Neural progenitor cell (in vitro differentiated cells): ENCODE measurements around the gene SLC38A9. TPM values are rescaled to one million over a fixed set of nuclear protein-coding genes. Genes with fewer than 3 reads are reported as not detected.

Experiments used
- DNase-seq: peaks from one replicate; pipeline ENCODE4 v3.0.0-alpha.2; 2016; ENCODE audit warnings: low spot score
- H2AFZ ChIP-seq: fragments of 200-600 bp; sonication (generic); replicated peaks from 2 replicates; pipeline ENCODE4 v1.6.1; 2016; ENCODE audit warnings: antibody characterized with exemption
- H3F3A ChIP-seq: fragments of 200-600 bp; sonication (generic); 2 replicates; pipeline ENCODE4 v1.6.1; 2016; ENCODE audit warnings: antibody characterized with exemption, low read depth
- H3K27ac ChIP-seq: fragments of 200-600 bp; sonication (generic); 2 replicates; pipeline ENCODE4 v1.5.1; 2016; ENCODE audit warnings: mild to moderate bottlenecking
- H3K27me3 ChIP-seq: fragments of 200-600 bp; sonication (generic); 2 replicates; pipeline ENCODE4 v1.6.1; 2016; ENCODE audit warnings: mild to moderate bottlenecking, moderate library complexity
- H3K36me3 ChIP-seq: fragments of 200-600 bp; sonication (generic); 2 replicates; pipeline ENCODE4 v1.5.1; 2016
- H3K4me1 ChIP-seq: fragments of 200-600 bp; sonication (generic); 2 replicates; pipeline ENCODE4 v1.6.1; 2016; ENCODE audit warnings: mixed run types
- H3K4me2 ChIP-seq: fragments of 200-600 bp; sonication (generic); 2 replicates; pipeline ENCODE4 v1.6.1; 2016
- H3K4me3 ChIP-seq: fragments of 200-600 bp; sonication (generic); 2 replicates; pipeline ENCODE4 v1.5.1; 2016
- H3K79me2 ChIP-seq: fragments of 200-600 bp; sonication (generic); 2 replicates; pipeline ENCODE4 v1.6.1; 2016; ENCODE audit warnings: low read depth
- H3K9ac ChIP-seq: fragments of 200-600 bp; sonication (generic); 2 replicates; pipeline ENCODE4 v1.6.1; 2016
- H3K9me3 ChIP-seq: fragments of 200-600 bp; sonication (generic); 2 replicates; pipeline ENCODE4 v1.5.1; 2016; ENCODE audit warnings: low read depth
- H4K20me1 ChIP-seq: fragments of 200-600 bp; sonication (generic); 2 replicates; pipeline ENCODE4 v1.6.1; 2016; ENCODE audit warnings: low read depth
- H3K27ac Mint-ChIP-seq: 3 replicates; pipeline ENCODE4 v1.8.0; 2021; ENCODE audit warnings: mixed read lengths
- H3K27me3 Mint-ChIP-seq: 2 replicates; pipeline ENCODE4 v1.8.0; 2022; ENCODE audit warnings: low read depth, mild to moderate bottlenecking, inconsistent platforms, moderate library complexity, mixed read lengths; ENCODE audit not compliant: insufficient read depth
- H3K36me3 Mint-ChIP-seq: 3 replicates; pipeline ENCODE4 v1.8.0; 2021; ENCODE audit warnings: mixed read lengths
- H3K4me1 Mint-ChIP-seq: 3 replicates; pipeline ENCODE4 v1.8.0; 2021; ENCODE audit warnings: mixed read lengths
- H3K4me3 Mint-ChIP-seq: 3 replicates; pipeline ENCODE4 v1.8.0; 2021; ENCODE audit warnings: mild to moderate bottlenecking, moderate library complexity, mixed read lengths
- H3K9me3 Mint-ChIP-seq: 3 replicates; pipeline ENCODE4 v1.8.0; 2020; ENCODE audit warnings: mixed read lengths
- CTCF ChIP-seq: fragments of 200-600 bp; sonication (generic); IDR thresholded peaks from 2 replicates; pipeline ENCODE4 v1.5.1; 2017; ENCODE audit warnings: antibody characterized with exemption, mild to moderate bottlenecking
- EZH2 ChIP-seq: fragments of 200-600 bp; sonication (generic); IDR thresholded peaks from 2 replicates; pipeline ENCODE4 v1.6.1; 2017; ENCODE audit warnings: antibody characterized with exemption, mild to moderate bottlenecking, moderate library complexity
- EZH2phosphoT487 ChIP-seq: fragments of 200-600 bp; sonication (generic); IDR thresholded peaks from 2 replicates; pipeline ENCODE4 v1.6.1; 2017; ENCODE audit warnings: antibody characterized with exemption
- total RNA-seq: library from RNA; depleted of rRNA; stranded (reverse); fragments of >200 nt; gene quantifications from 2 replicates; pipeline ENCODE4 v1.2.3, GENCODE V29; 2015; ENCODE audit warnings: low replicate concordance

The SLC38A9 gene
- total RNA-seq, 1 donor from 2014 or later = 57.7 TPM

- Mint-ChIP-seq H3K4me3 (peak overlapping the region; percentile 30), H3K4me1 (peaks cover 50% of the 10 kb centered on the region), H3K27me3 (peaks cover 2% of the 10 kb centered on the region), H3K9me3 (no peaks in the 10 kb centered on the region), H3K36me3 (no peaks in the 10 kb centered on the region), H3K27ac (peak overlapping the region; percentile 55)
- no peaks in the 10 kb centered on the region for H3K36me3 ChIP-seq
- H3K79me2 ChIP-seq = no peaks in the 10 kb centered on the region
- no peaks in the 10 kb centered on the region for H3K27me3 ChIP-seq
- H4K20me1 ChIP-seq = no peaks in the 10 kb centered on the region
- H3K4me2 ChIP-seq = no peak overlapping the region
- H3K9ac ChIP-seq = no peak overlapping the region
- H3K4me3 ChIP-seq = no peak overlapping the region
- no peak overlapping the region for H3K27ac ChIP-seq
- no peaks in the 10 kb centered on the region for H3K9me3 ChIP-seq
- no peak for TF ChIP-seq EZH2
- no peak for TF ChIP-seq CTCF
- no peak for TF ChIP-seq EZH2phosphoT487
- peaks cover 10% of the 10 kb centered on the region for H3F3A ChIP-seq
- DNase-seq = peak; percentile 16
- peak overlapping the region; percentile 66 for H2AFZ ChIP-seq
- H3K4me1 ChIP-seq = peaks cover 30% of the 10 kb centered on the region
Measured at GRCh38 chr5:55604611-55605067, 107.5 kb downstream of the SLC38A9 start.

- Mint-ChIP-seq H3K27ac (peak overlapping the region; percentile 78), H3K9me3 (no peaks in the 10 kb centered on the region), H3K36me3 (no peaks in the 10 kb centered on the region), H3K4me3 (no peak overlapping the region), H3K27me3 (peaks cover 5% of the 10 kb centered on the region), H3K4me1 (peaks cover 54% of the 10 kb centered on the region)
- H3K4me1 ChIP-seq = peaks cover 30% of the 10 kb centered on the region
- H3K27ac ChIP-seq = no peak overlapping the region
- no peak overlapping the region for H3K9ac ChIP-seq
- peak overlapping the region; percentile 81 for H2AFZ ChIP-seq
- no peak overlapping the region for H3K4me2 ChIP-seq
- H4K20me1 ChIP-seq = no peaks in the 10 kb centered on the region
- peaks cover 10% of the 10 kb centered on the region for H3F3A ChIP-seq
- H3K36me3 ChIP-seq = no peaks in the 10 kb centered on the region
- DNase-seq = no peak
- H3K27me3 ChIP-seq = no peaks in the 10 kb centered on the region
- TF ChIP-seq CTCF (no peak), EZH2phosphoT487 (no peak), EZH2 (no peak)
- no peaks in the 10 kb centered on the region for H3K9me3 ChIP-seq
- H3K79me2 ChIP-seq = no peaks in the 10 kb centered on the region
- no peak overlapping the region for H3K4me3 ChIP-seq
Measured at GRCh38 chr5:55603922-55604321, 108.2 kb downstream of the SLC38A9 start.

- H3K4me1 Mint-ChIP-seq = peaks cover 60% of the 10 kb centered on the region
- H3K27me3 Mint-ChIP-seq = peaks cover 6% of the 10 kb centered on the region
- DNase-seq = no peak
- no peaks in the 10 kb centered on the region for H3K27me3 ChIP-seq
- peak overlapping the region; percentile 38 for H2AFZ ChIP-seq
- no peak overlapping the region for H3K9ac ChIP-seq
- H3F3A ChIP-seq = peaks cover 10% of the 10 kb centered on the region
- no peaks in the 10 kb centered on the region for H3K9me3 Mint-ChIP-seq
- H3K27ac Mint-ChIP-seq = no peak overlapping the region
- H4K20me1 ChIP-seq = no peaks in the 10 kb centered on the region
- no peak overlapping the region for H3K27ac ChIP-seq
- H3K4me1 ChIP-seq = peaks cover 30% of the 10 kb centered on the region
- no peaks in the 10 kb centered on the region for H3K36me3 ChIP-seq
- H3K4me2 ChIP-seq = peak overlapping the region; percentile 23
- no peaks in the 10 kb centered on the region for H3K9me3 ChIP-seq
- H3K36me3 Mint-ChIP-seq = no peaks in the 10 kb centered on the region
- no peak for TF ChIP-seq CTCF
- TF ChIP-seq EZH2phosphoT487 = no peak
- no peak for TF ChIP-seq EZH2
- H3K4me3 Mint-ChIP-seq = peak overlapping the region; percentile 24
- no peaks in the 10 kb centered on the region for H3K79me2 ChIP-seq
- H3K4me3 ChIP-seq = no peak overlapping the region
Measured at GRCh38 chr5:55601628-55602027, 110.5 kb downstream of the SLC38A9 start.
